RWPE1 (cell line): ENCODE results near the gene HLF.

Experiments
- CTCF ChIA-PET: fragments of 350-600 bp; sonication (Branson Sonifier 250); formaldehyde crosslinking; extraction: SDS; loops from one replicate; lab custom pipeline; 2021; lab: Yijun Ruan, JAX
- POLR2A ChIA-PET: fragments of 400-600 bp; formaldehyde crosslinking; extraction: SDS; loops from one replicate; lab custom pipeline; 2020; ENCODE audit warnings: antibody characterized with exemption; ENCODE audit not compliant: low non-redundant PET; lab: Yijun Ruan, JAX
- DNase-seq: peaks from one replicate; pipeline ENCODE4 v3.0.0; 2012; ENCODE audit warnings: low spot score
- H3K27ac ChIP-seq: fragments of 450-650 bp; 2 replicates; pipeline ENCODE4 v1.5.1; 2017
- CTCF ChIP-seq: fragments of 450-650 bp; conservative IDR thresholded peaks from 2 replicates; pipeline ENCODE4 v1.5.1; 2017; ENCODE audit warnings: low read depth, mild to moderate bottlenecking

HLF gene

GRCh38 chr17:55259684-55260111, 5.1 kb upstream of the HLF start:
- no peak for DNase-seq
- no peak overlapping the region for H3K27ac ChIP-seq
- TF ChIP-seq CTCF: no peak
- CTCF ChIA-PET: no interaction called here
- POLR2A ChIA-PET: no interaction called here

GRCh38 chr17:55261311-55261710, 3.4 kb upstream of the HLF start:
- no peak for TF ChIP-seq CTCF
- H3K27ac ChIP-seq: no peak overlapping the region
- POLR2A ChIA-PET: no interaction called here
- CTCF ChIA-PET: no interaction called here
- DNase-seq: no peak

- ChIA-PET POLR2A (no interaction called here), CTCF (interaction anchor here (0.7 kb wide), 2 partner anchors 208 to 1826 kb away, joined by 3 read pairs; no protein-coding TSS in a partner anchor)
- DNase-seq: no peak
- no peak overlapping the region for H3K27ac ChIP-seq
- no peak for TF ChIP-seq CTCF
Observed at GRCh38 chr17:55263569-55264277, 1.0 kb upstream of the HLF start.

GRCh38 chr17:55264278-55264644, 499 bp upstream of the HLF start:
- CTCF ChIA-PET: interaction anchor here (0.7 kb wide), 2 partner anchors 209 to 1826 kb away, joined by 3 read pairs; no protein-coding TSS in a partner anchor
- POLR2A ChIA-PET: no interaction called here
- DNase-seq: no peak
- no peak for TF ChIP-seq CTCF
- H3K27ac ChIP-seq: no peak overlapping the region

GRCh38 chr17:55265311-55266021, 706 bp downstream of the HLF start:
- no peak for DNase-seq
- TF ChIP-seq CTCF: no peak
- no peak overlapping the region for H3K27ac ChIP-seq
- ChIA-PET CTCF (interaction anchor here (0.6 to 1.1 kb wide), 4 partner anchors 8 to 165 kb away, joined by 3 to 4 read pairs (median 3); no protein-coding TSS in a partner anchor), POLR2A (no interaction called here)

- no peak for DNase-seq
- POLR2A ChIA-PET: no interaction called here
- no peak for TF ChIP-seq CTCF
- H3K27ac ChIP-seq: no peak overlapping the region
- CTCF ChIA-PET: interaction anchor here (0.7 to 1.1 kb wide), 2 partner anchors 25 to 30 kb away, joined by 3 to 4 read pairs; no protein-coding TSS in a partner anchor
Observed at GRCh38 chr17:55266051-55266957, 1.5 kb downstream of the HLF start.
